GM21786 (cell line): ENCODE measurements around the gene SLC26A11.

Source experiments
- ATAC-seq: cut with Tn5 transposase; IDR thresholded peaks from one replicate; pipeline ENCODE4 v1.9.1; 2021; ENCODE audit not compliant: unreplicated experiment

SLC26A11 gene

GRCh38 chr17:80217703-80218362 lies 2.4 kb upstream of the SLC26A11 start:
- ATAC-seq = no peak

DNA sequence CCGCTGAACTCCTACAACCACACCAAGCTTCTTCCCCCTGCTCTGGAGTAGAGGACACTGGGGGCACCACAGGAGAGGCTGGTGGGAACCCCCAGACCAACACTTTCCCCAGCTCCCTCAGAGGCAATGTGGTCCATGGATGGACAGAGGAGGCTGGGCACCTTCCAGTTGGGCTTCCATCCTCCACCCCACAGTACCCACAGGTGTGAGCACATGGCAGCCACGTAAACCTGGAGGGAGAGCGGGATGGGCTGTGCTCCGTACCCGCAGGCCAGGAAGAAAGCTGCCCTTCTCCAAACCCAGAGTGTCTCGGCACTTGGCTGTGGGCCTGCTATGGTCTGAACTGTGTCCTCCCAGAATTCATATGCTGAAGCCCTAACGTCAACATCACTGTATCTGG lies 1.8 kb upstream of the SLC26A11 start:
- ATAC-seq = no peak

DNA sequence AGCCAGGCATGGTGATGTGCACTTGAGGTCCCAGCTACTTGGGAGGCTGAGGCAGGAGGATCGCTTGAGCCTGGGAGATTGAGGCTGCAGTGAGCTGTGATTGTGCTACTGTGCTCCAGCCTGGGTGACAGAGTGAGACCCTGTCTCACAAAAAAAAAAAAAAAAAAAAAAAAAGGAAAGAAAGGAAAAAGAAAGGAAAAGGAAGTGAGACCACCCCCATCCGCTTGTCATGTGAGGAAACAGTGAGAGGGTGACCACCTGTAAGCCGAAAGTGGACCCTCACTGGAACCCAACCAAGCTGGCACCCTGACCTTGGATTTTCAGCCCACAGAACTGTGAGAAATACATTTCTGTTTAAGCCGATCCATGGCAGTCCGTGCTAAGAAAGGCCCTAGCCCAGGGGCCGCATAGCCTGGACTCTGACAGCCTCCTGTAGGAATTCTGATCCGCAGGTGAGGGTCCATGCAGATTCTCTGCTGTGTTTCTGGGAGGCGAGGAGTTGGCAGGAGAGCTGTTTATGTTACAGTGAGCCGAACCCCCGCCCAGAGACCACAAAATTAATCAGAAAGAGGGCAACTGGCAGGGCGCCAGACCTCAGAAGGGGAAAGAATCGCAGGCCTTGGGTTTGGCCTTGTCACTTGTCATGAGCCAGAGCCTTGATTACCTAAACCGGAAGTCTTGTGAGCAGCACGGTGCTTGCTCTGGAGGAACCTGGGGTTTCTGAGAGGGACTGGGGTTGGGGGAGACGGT lies 1.0 kb upstream of the SLC26A11 start:
- ATAC-seq = peak; percentile 77

- ATAC-seq = no peak
Measured at GRCh38 chr17:80219763-80220053, 519 bp upstream of the SLC26A11 start.

DNA sequence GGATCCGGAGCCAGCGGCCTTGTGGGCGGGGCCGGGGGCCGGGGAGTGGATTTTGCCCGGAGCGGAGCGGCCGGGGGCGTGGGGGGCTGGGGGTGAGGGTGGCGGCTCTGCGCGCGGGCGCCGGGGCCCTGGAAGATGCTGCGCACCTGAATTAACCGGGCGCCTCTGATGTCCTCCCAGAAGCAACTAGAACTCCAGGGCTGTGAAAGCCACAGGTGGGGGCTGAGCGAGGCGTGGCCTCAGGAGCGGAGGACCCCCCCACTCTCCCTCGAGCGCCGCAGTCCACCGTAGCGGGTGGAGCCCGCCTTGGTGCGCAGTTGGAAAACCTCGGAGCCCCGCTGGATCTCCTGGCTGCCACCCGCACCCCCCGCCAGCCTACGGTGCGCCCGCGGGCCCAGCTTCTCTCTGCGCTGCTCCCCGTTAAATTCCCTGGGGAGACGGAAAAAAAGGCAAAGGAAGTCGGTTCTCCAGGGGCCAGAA lies 549 bp downstream of the SLC26A11 start:
- no peak for ATAC-seq

GRCh38 chr17:80221351-80222105 lies 1.3 kb downstream of the SLC26A11 start:
- ATAC-seq = no peak

DNA sequence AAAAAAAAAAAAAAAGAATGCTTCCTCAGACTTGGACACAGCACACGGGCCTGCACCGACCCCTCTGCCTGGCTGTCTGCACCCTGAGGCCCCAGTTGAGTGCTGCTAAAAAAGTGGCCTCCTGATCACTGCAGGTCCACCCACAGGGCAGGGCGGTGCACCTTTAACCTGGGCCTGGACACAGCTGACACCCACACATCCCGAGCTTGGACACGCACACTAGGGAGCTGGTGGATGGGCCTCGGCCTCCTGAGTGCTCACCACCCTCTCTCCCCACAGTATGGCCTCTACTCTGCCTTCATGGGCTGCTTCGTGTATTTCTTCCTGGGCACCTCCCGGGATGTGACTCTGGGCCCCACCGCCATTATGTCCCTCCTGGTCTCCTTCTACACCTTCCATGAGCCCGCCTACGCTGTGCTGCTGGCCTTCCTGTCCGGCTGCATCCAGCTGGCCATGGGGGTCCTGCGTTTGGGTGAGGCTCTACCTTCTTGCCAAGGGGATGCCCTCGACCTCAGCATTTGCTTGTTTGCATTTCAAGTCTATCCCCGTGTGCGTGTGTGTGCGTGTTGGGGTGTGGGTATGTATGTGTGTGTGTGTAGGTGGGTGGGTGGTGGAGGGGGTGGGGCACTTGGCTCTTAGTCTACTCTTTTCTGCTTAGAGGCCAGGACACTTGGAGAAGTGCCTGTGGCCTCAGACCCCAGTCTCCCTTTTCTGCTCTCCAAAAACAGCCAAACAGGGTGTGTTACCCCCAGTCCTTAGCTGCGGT lies 2.3 kb downstream of the SLC26A11 start:
- ATAC-seq = no peak

- ATAC-seq = no peak
Measured at GRCh38 chr17:80223142-80223815, 3.1 kb downstream of the SLC26A11 start.

DNA sequence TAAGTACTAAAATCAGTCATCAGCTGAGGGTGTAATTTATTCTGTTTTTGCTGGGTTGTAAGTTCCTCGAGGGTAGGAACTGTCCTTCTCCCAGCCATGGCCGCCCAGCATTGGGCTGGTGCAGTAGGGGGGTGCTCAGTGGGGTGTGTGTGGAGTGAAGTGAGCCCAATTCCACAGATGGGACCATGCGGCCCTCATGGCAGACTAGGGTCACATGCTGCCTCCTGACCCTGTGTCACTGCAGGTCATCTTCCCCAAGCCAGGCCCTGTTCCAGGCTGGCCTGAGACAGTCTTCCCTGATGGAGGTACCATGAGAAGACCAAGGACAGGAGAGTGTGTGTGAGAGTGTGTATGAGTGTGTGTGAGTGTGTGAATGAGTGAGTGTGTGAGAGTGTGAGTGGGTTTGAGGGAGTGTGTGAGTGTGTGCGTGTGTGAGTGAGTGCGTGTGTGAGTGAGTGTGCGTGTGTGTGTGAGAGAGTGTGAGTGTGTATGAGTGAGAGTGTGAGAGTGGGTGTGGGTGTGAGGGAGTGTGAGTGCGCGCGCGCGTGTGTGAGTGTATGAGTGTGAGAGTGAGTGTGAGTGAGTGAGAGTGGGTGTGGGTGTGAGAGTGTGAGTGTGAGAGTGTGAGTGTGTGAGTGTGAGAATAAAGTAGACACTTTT lies 3.7 kb downstream of the SLC26A11 start:
- no peak for ATAC-seq

GRCh38 chr17:80224683-80225082 lies 4.5 kb downstream of the SLC26A11 start:
- no peak for ATAC-seq

- no peak for ATAC-seq
Measured at GRCh38 chr17:80225230-80225629, 5.0 kb downstream of the SLC26A11 start.

- ATAC-seq = no peak
Measured at GRCh38 chr17:80227156-80227555, 6.9 kb downstream of the SLC26A11 start.

- no peak for ATAC-seq
Measured at GRCh38 chr17:80227666-80228065, 7.4 kb downstream of the SLC26A11 start.

DNA sequence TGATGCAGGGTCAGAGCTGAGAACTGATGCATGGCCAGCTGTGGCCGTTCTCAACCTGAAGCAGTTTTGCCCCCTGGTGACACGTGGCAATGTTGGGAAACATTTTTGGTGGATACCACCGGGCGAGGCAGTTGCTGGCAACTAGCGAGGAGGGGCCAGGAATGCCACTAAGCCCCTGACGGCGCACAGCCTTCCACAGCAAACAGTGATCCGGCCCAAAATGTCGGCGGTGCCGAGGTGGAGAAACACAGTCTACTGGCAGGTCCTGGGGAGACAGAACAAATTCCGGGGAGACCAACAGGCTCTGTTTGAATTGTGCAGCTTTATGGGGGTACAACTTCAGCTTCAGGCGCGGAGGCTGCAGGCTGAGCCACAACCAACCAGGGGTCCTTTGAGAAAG lies 8.2 kb downstream of the SLC26A11 start:
- no peak for ATAC-seq

GRCh38 chr17:80229011-80229410 lies 8.8 kb downstream of the SLC26A11 start:
- no peak for ATAC-seq

DNA sequence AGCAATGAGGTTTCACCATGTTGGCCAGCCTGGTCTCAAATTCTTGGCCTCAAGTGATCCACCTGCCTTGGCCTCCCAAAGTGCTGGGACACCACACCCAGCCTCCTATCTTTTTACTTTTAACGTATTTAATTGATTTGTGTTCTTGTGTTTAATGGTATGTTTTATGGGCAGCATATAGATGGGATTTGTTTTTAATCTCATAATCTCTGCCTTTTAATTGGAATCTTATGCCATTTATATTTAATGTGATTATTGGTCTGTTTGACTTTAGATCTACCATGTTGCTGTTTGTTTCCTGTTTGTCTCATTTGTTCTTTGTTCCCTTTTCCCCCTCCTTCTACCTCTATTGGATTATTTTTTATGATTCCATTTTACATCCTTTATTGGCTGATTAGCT lies 12.2 kb downstream of the SLC26A11 start:
- no peak for ATAC-seq

- ATAC-seq = no peak
Measured at GRCh38 chr17:80233202-80233601, 13.0 kb downstream of the SLC26A11 start.

DNA sequence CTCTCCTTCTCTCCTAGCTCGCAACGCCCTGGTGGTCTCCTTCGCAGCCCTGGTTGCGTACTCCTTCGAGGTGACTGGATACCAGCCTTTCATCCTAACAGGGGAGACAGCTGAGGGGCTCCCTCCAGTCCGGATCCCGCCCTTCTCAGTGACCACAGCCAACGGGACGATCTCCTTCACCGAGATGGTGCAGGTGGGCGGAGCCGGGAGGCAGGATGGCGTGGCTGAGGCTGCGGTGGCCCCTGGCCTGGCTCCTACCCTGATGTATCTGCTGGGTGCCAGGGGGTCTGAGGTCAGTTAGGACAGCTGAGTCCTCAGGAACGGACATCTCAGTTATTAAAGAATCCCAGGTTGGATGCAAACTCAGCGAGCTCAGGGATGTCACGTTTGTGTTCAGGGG lies 16.7 kb downstream of the SLC26A11 start:
- no peak for ATAC-seq

DNA sequence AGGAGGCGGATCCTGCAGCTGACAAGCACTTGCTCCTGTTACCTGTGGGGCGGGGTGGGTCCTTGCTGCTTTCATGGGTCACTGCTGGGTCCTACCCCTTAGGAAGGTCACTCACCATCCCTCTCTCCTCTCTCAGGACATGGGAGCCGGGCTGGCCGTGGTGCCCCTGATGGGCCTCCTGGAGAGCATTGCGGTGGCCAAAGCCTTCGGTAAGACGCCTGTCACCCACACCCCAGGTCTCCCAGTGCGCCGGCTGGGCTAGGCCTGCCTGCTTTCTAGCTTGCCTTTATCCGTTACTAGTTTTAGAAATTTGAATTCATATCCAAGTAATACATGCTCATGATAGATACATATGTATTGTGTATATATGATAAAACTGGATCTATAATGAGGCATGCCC lies 17.2 kb downstream of the SLC26A11 start:
- ATAC-seq = no peak

GRCh38 chr17:80242505-80242904 lies 22.3 kb downstream of the SLC26A11 start:
- ATAC-seq = no peak
